GM19468 (cell line): ENCODE results near the gene PHLDB1.
"Not testable (repeated sequence)": the region's sequence is repeated elsewhere in the genome, so short reads cannot be mapped to it uniquely, and the experiment has no call there.

Experiments
- ATAC-seq: cut with Tn5 transposase; IDR thresholded peaks from one replicate; pipeline ENCODE4 v1.9.1; 2021; ENCODE audit warnings: mild to moderate bottlenecking, moderate library complexity, moderate number of reproducible peaks; ENCODE audit not compliant: unreplicated experiment; ENCODE audit errors: extremely low read depth

PHLDB1 gene

GRCh38 chr11:118607401-118608359, at the start of gene PHLDB1:
TSS of gene PHLDB1 (plus strand) at chr11:118607615. CDS start at chr11:118613837, 6,222 bp downstream.
- no peak for ATAC-seq

GRCh38 chr11:118560806-118561205, 46.6 kb upstream of the PHLDB1 start:
- ATAC-seq = no peak

GRCh38 chr11:118565051-118565450, 42.4 kb upstream of the PHLDB1 start:
- ATAC-seq = no peak

- ATAC-seq = no peak
Observed at GRCh38 chr11:118569670-118570069, 37.7 kb upstream of the PHLDB1 start.

- ATAC-seq = no peak
Observed at GRCh38 chr11:118570787-118571186, 36.6 kb upstream of the PHLDB1 start.

- not testable (repeated sequence) for ATAC-seq
Observed at GRCh38 chr11:118571701-118572060, 35.7 kb upstream of the PHLDB1 start.

GRCh38 chr11:118572061-118572980, 35.1 kb upstream of the PHLDB1 start, which contains the start of gene ARCN1:
TSS of gene ARCN1 (plus strand) at chr11:118572409. CDS start at chr11:118572548, 139 bp downstream.
- ATAC-seq = no peak

GRCh38 chr11:118572981-118573550, 34.3 kb upstream of the PHLDB1 start:
- no peak for ATAC-seq

- no peak for ATAC-seq
Observed at GRCh38 chr11:118574636-118575035, 32.8 kb upstream of the PHLDB1 start.

GRCh38 chr11:118577995-118578394, 29.4 kb upstream of the PHLDB1 start:
- not testable (repeated sequence) for ATAC-seq

- ATAC-seq = no peak
Observed at GRCh38 chr11:118581057-118581456, 26.4 kb upstream of the PHLDB1 start.

- ATAC-seq = no peak
Observed at GRCh38 chr11:118587952-118588351, 19.5 kb upstream of the PHLDB1 start.

- ATAC-seq = no peak
Observed at GRCh38 chr11:118592616-118593367, 14.6 kb upstream of the PHLDB1 start.

- not testable (repeated sequence) for ATAC-seq
Observed at GRCh38 chr11:118594984-118595383, 12.4 kb upstream of the PHLDB1 start.

GRCh38 chr11:118596224-118597146, 10.9 kb upstream of the PHLDB1 start:
- ATAC-seq = no peak

GRCh38 chr11:118597556-118597955, 9.9 kb upstream of the PHLDB1 start:
- ATAC-seq = no peak

GRCh38 chr11:118602331-118602730, 5.1 kb upstream of the PHLDB1 start:
- no peak for ATAC-seq

GRCh38 chr11:118603709-118604108, 3.7 kb upstream of the PHLDB1 start:
- not testable (repeated sequence) for ATAC-seq

- ATAC-seq = no peak
Observed at GRCh38 chr11:118604566-118604965, 2.8 kb upstream of the PHLDB1 start.
